GM19438 (cell line): ENCODE results near the gene DTX2.
"Not testable (repeated sequence)": the region's sequence is repeated elsewhere in the genome, so short reads cannot be mapped to it uniquely, and the experiment has no call there.

Experiments
- ATAC-seq: cut with Tn5 transposase; IDR thresholded peaks from one replicate; pipeline ENCODE4 v1.9.1; 2021; ENCODE audit warnings: low read depth; ENCODE audit not compliant: unreplicated experiment

Gene DTX2

DNA sequence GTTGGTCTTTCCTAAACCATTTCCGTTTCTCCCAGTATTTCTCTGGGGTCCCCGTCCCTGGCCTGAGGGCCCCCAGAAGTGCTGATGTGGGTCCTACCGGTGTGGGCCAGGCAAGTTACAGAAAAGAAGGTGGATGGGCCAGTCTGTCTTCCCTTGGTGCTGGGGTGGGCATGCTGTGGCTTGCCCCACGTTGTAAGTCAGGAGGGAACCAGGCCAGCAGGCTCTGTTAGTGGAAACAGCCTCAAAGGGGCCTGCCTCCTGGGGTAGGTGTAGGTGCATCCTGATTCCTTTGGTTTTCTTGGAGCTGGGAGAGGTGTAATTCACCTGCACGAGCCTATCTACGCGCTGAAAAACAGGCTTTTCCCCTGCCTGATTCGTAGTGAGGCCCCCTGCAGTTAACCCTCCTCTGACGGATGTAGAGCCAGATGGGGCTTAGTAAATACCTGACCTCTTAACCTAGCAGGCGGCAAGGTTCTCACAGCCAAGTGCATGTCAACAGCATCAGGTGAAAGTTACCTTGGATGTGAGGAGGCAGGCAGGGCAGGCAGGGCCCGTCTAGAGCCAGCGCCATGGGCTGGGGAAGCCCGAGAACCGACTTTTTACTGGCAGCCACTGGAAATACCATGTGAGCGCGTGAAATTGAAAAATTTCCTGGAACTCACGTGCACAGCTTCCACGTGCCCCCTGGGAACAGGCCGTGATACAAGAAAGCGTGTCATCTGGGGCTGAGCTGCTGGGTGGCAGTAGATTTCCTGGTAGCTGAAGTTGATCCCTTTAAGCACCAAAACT, 24.5 kb downstream of the DTX2 start:
- ATAC-seq, result peak; percentile 14

DNA sequence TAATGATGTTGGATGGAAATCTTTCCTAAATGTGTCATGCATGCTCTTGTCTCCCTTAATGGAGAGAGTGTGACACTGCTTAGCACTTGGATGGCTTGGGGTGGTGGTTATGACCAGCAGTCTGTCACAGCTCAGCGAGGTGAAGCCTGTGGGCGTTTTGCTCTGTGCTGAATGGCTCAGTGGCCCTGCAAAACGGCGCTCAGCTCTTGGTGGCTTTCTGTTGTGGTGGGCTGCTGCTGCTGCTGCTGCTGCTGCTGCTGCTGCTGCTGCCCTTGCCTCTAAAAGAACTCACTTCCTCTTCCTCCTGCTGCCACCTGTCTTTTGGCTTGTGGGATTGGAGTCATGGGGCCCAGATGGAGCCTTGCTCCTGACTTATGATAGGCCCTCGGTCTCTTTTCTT, 25.1 kb downstream of the DTX2 start:
- peak; percentile 98 for ATAC-seq

GRCh38 chr7:76487969-76488368, 26.5 kb downstream of the DTX2 start:
- ATAC-seq, result not testable (repeated sequence)

DNA sequence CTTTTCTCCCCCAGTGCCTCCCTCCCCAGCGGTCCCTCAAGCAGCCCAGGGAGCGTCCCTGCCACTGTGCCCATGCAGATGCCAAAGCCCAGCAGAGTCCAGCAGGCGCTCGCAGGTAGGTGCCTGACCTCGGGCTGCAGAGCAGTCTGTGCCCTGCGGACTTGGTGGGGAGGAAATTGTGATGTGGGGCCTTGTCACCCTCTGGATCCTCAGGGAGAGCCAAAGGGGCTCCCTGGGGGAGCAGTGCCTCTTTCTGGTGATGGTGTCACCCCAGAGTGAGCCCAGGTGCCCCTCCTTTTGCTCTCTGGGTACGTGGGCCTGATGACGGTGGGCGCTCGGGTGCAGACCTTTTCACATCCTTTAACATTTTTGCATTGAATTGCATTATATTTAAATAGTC, 30.6 kb downstream of the DTX2 start:
- not testable (repeated sequence) for ATAC-seq

DNA sequence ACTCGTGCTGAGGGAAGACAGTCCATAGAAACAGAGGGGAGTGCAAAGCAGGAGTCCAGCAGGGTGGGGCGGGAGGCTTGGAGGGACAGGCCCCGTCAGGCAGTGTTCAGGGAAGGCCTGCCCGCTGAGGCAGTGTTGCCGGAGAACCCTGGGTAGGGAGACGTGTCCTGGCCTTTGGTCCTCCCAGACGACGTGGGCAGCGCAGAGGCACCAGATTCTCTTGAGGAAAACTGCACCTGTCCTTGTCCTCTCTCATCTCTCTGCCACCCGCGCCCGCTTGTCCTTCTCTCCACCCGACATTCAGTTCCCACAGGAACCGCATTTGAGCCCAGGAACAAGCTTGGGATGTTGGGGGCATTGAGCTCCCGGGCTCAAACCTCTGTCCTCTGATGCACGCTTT, 34.2 kb downstream of the DTX2 start:
- ATAC-seq, result not testable (repeated sequence)

GRCh38 chr7:76497918-76498582, 36.5 kb downstream of the DTX2 start:
- ATAC-seq, result not testable (repeated sequence)

GRCh38 chr7:76498583-76499200, 37.2 kb downstream of the DTX2 start:
- not testable (repeated sequence) for ATAC-seq

GRCh38 chr7:76499201-76499923, 37.9 kb downstream of the DTX2 start:
- not testable (repeated sequence) for ATAC-seq

DNA sequence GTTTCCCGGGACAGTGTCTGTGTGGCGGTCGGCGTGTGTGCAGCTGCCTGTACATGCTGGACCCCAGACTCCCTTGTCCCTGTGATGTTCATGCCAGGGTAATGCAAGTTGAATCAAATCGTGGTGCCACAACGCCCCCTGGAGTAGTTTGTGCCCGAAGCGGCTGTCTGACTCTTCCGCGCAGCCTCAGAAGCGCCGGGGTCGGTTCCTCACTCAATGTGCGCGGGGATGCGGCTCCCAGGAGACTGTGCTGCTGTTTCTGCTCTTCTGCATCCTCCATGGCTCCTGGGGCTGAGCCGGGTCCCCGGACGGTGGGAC, 38.4 kb downstream of the DTX2 start:
- not testable (repeated sequence) for ATAC-seq

GRCh38 chr7:76502224-76502623, 40.7 kb downstream of the DTX2 start:
- not testable (repeated sequence) for ATAC-seq

DNA sequence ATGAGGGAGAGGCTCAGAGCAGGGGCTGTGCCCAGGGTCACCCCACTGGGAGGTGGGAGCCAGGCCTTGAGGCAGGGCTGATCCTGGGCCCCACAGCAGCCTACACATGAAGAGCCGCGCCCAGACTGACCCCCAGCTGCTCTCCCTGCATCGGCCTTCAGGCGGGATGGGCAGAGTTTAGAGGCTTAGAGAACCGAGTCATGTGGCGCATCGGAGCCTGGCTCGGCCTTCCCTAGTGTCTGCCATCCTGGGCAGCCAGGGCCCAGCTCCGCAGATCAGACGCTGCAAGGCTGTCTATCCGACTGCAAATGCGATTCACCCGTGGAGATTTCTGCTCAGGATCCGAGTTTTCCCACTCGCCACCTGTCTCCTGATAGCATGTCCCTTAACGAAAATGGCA, 41.3 kb downstream of the DTX2 start:
- not testable (repeated sequence) for ATAC-seq

- not testable (repeated sequence) for ATAC-seq
These were observed 41.7 kb downstream of the DTX2 start for GRCh38 chr7:76503244-76503643.

DNA sequence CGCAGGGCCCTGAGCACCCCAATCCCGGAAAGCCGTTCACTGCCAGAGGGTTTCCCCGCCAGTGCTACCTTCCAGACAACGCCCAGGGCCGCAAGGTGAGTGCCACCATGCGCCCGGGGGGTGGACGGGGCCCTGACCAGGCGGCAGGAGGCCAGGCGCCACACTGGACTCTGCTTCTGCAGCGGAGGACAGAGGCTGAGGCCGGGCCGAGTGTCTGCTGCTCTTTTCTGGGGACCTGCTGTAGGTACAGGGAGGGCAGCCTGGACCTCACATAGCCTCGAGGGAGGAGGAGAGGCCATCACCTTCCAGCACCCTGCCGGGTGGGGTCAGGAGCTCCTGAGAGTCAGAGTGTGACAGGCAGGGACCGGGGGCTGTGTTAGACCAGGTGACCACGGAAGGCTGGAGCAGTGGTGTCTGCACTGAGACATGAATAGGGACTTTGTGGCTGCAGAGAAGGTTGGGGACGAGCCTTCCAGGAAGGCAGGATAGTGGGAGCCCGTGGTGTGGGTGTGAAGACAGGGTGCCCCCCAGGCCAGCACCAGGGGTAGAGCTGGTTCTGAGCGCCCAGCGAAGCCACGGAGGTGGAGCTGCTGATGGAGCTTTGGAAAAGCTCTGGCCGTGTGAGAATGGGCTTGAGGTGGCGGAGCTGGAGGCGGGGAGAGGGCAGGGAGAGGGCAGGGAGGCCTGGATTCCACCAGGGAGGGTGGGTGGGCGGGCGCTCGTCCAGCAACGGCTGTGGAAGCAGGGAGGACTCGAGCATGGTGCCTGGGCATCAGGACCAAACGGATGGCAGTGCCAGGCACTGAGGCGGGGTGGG, 43.0 kb downstream of the DTX2 start:
- not testable (repeated sequence) for ATAC-seq

DNA sequence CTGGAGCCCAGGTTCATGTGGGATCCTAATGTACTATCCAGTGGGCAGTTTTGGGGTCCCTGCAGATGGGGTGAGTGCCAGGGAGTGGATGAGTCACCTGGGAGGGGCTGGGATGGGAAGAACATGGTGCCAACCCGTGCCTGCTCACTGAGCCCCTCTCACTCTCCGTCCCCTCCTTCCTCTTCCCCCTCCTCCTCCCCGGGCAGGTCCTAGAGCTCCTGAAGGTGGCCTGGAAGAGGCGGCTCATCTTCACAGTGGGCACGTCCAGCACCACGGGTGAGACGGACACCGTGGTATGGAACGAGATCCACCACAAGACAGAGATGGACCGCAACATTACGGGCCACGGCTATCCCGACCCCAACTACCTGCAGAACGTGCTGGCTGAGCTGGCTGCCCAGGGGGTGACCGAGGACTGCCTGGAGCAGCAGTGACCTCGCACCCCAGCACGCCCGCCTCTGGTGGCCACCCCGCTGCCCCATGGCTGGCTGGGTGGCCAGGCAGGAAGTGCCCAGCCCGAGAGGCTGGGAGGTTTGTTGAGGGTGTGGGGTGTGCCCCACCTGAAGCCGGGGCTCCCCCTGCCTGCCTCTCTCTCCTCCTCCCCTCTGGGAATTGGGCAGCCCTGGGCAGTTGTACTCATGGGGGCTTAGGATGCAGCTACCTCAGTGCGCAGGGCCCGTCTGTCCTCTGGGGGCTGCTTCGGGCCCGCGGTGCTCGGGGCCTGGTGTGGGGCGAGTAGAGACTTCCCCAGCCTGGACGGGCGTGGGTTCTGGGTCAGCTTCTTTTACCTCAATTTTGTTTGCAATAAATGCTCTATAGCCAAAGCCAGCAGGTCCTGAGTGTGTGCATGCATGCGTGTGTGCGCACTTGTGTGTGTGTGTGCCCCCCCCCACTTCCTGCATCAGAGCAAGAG, 43.9 kb downstream of the DTX2 start:
- ATAC-seq, result no peak

DNA sequence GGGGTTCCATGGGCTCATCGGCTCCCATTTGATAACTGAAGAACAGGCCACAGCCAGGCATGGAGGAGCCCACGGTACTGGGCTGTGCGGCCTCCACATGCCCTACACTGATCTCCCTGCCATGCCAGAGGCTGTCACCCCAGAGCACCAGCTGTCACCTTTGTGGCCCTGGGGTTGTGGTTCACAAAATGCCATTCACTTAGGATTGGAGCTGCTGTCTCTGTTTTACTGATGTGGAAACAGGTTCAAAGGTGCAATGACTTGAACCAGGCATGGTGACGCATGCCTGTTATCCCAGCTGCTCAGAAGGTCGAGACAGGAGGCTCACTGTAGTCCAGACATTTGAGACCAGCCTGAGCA, 44.6 kb downstream of the DTX2 start:
- no peak for ATAC-seq

- ATAC-seq, result not testable (repeated sequence)
These were observed 45.1 kb downstream of the DTX2 start for GRCh38 chr7:76506643-76507042.

- ATAC-seq, result no peak
These were observed 46.4 kb downstream of the DTX2 start for GRCh38 chr7:76507723-76508406.

DNA sequence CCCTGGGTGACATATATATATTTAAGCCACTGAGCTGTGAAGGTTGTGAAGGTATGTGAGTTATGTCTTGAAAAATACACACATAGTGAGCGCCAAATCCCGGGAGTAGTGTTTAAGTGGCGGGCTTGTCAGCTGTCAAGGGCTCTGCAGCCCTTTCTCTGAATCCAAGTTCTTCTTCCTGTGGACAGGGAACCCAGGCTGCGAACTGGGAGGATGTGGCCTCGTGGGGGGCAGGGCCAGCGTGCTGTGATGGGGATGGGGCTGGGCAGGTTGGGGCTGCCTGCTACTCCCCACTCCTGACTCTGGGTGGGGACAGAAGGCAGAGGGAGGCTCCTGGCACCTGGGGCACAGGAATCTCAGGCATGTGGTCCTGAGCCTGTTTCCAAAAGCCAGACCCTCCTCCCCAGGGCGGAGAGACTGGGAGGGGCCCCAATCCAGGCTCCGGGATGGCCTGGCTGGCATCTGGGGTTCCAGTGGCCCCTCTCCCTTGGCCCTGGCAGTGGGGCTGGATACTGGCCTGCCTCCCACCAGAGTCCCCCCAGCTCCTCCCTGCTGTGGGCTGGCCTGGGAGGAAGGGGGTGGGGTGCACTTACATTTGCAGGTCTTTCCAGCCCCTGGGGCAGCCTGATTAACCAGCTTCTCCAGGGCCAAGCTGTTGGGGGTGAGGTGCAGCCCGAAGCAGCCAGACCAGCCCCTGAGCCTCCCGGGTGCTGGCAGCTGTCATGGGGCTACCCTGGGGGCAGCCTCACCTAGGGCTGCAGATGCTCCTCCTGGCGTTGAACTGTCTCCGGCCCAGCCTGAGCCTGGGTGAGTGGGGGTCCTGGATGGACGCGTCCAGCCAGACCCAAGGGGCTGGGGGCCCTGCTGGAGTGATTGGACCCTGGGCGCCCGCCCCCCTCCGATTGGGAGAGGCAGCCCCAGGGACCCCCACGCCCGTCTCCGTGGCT, 48.7 kb downstream of the DTX2 start, which contains the start of gene UPK3B:
Gene UPK3B, plus strand, starts transcription at position 622 of the 947 bp plus-strand sequence. Its CDS starts 101 bp downstream, at position 723.
- no peak for ATAC-seq
